K562 (cell line): ENCODE data around the gene DYRK2. TPM values are rescaled to one million over a fixed set of nuclear protein-coding genes. Genes with fewer than 3 reads are reported as not detected.

Source experiments
- ATAC-seq: fragments of 200-7000 bp; cut with Tn5 transposase; 3 replicates; pipeline ENCODE4 v1.9.1; 2020; ENCODE audit warnings: moderate library complexity
- BruUV-seq: library from RNA; stranded (reverse); fragments of 400-500 nt; replicated peaks from 2 replicates; lab custom pipeline; 2021; lab: Mats Ljungman, UMichigan
- CTCF ChIA-PET: fragments of 300-600 bp; formaldehyde crosslinking; extraction: SDS; loops from one replicate; lab custom pipeline; 2021; ENCODE audit warnings: low intra/inter-chr PET ratio; lab: Yijun Ruan, JAX
- POLR2A ChIA-PET: fragments of 300-600, 350-650 bp; sonication (Branson Sonifier 250); formaldehyde crosslinking; extraction: SDS; loops from one replicate; lab custom pipeline; 2021; ENCODE audit warnings: antibody characterized with exemption, inconsistent platforms; lab: Yijun Ruan, JAX
- DNase-seq, 4 experiments: peaks; one replicate each; pipeline versions ENCODE4 v3.0.0 to v3.0.0-alpha.2; 2011 to 2018; ENCODE audit warnings: low spot score in 3 of 4, mixed read lengths in 3 of 4; ENCODE audit errors: extremely low read depth in 1 of 4
- FAIRE-seq: peaks from 2 replicates; lab custom pipeline; 2011; peaks lifted over from hg19 to GRCh38; lab: Jason Lieb, UNC
- H2AFZ ChIP-seq: 2 replicates; pipeline ENCODE4 v1.6.0; 2011; ENCODE audit warnings: low read depth, low read length, control low read depth, inconsistent platforms
- H3K27ac ChIP-seq: fragments of 200-600 bp; 3 replicates; pipeline ENCODE4 v1.8.0; 2011; ENCODE audit warnings: low read depth, mild to moderate bottlenecking, control low read depth, inconsistent platforms, low read length, moderate library complexity, mixed read lengths; ENCODE audit errors: extremely low read depth
- H3K27me3 ChIP-seq, 2 experiments: fragments of 300-600 bp in 1 of 2; 2 replicates in 1 of 2; 3 replicates in 1 of 2; pipeline versions ENCODE4 v1.6.0 to v1.8.0; 2011; ENCODE audit warnings: inconsistent platforms in 2 of 2, low read length in 2 of 2, mild to moderate bottlenecking in 1 of 2, mixed read lengths in 1 of 2, moderate library complexity in 1 of 2; ENCODE audit not compliant: control insufficient read depth in 2 of 2, insufficient read depth in 2 of 2
- H3K36me3 ChIP-seq: fragments of 300-600 bp; 3 replicates; pipeline ENCODE4 v1.8.0; 2011; ENCODE audit warnings: mild to moderate bottlenecking, low read length, inconsistent platforms; ENCODE audit not compliant: control insufficient read depth, insufficient read depth
- H3K4me1 ChIP-seq, 2 experiments: fragments of 200-600 bp in 1 of 2; replicated peaks in 1 of 2; 2 replicates in 1 of 2; 3 replicates in 1 of 2; pipeline versions ENCODE4 v1.5.1 to v1.8.0; 2011; ENCODE audit warnings: inconsistent platforms in 2 of 2, low read length in 2 of 2, mild to moderate bottlenecking in 1 of 2, mixed read lengths in 1 of 2, moderate library complexity in 1 of 2; ENCODE audit not compliant: control insufficient read depth in 2 of 2, insufficient read depth in 2 of 2
- H3K4me2 ChIP-seq: 2 replicates; pipeline ENCODE4 v1.6.1; 2011; ENCODE audit warnings: low read length, control low read depth, inconsistent platforms, mixed read lengths; ENCODE audit not compliant: insufficient read depth
- H3K4me3 ChIP-seq: fragments of 200-600 bp; sonication (generic), shearing (Covaris generic); 2 replicates; pipeline ENCODE4 v1.5.1; 2016; ENCODE audit warnings: control low read depth, inconsistent platforms
- H3K79me2 ChIP-seq: fragments of 200-600 bp; 3 replicates; pipeline ENCODE4 v1.8.0; 2011; ENCODE audit warnings: low read length, inconsistent platforms; ENCODE audit not compliant: control insufficient read depth, insufficient read depth
- H3K9ac ChIP-seq, 2 experiments: 2 replicates each; pipeline versions ENCODE4 v1.6.0 to v1.6.1; 2011; ENCODE audit warnings: low read depth in 2 of 2, low read length in 2 of 2, control low read depth in 1 of 2, inconsistent platforms in 1 of 2, mild to moderate bottlenecking in 1 of 2, mixed read lengths in 1 of 2; ENCODE audit not compliant: insufficient read depth in 1 of 2
- H3K9me1 ChIP-seq: one replicate; pipeline ENCODE4 v1.6.0; 2011; ENCODE audit warnings: inconsistent platforms, mild to moderate bottlenecking, low read length, moderate library complexity; ENCODE audit not compliant: control insufficient read depth, insufficient read depth
- H3K9me3 ChIP-seq: replicated peaks from 2 replicates; pipeline ENCODE4 v1.5.1; 2011; ENCODE audit warnings: low read depth, low read length, inconsistent platforms; ENCODE audit not compliant: control insufficient read depth, insufficient read depth
- H4K20me1 ChIP-seq: replicated peaks from 2 replicates; pipeline ENCODE4 v1.6.1; 2011; ENCODE audit warnings: low read length, inconsistent platforms, mixed read lengths; ENCODE audit not compliant: control insufficient read depth, insufficient read depth
- CBX5 ChIP-seq: IDR thresholded peaks from 2 replicates; pipeline ENCODE4 v1.6.1; 2014; ENCODE audit warnings: low read depth, borderline replicate concordance
- EP400 ChIP-seq: fragments of 450-650 bp; IDR thresholded peaks from 2 replicates; pipeline ENCODE4 v1.6.1; 2017; ENCODE audit warnings: antibody characterized with exemption, mild to moderate bottlenecking, moderate library complexity
- ETV6 ChIP-seq, 3 experiments: fragments of 150-350 bp in 1 of 3; sonication (generic) in 1 of 3; formaldehyde crosslinking in 1 of 3; IDR thresholded peaks; 2 replicates each; pipeline versions ENCODE4 v1.6.1 to v1.8.0; 2014 to 2022; ENCODE audit warnings: borderline replicate concordance in 2 of 3, low read depth in 2 of 3, antibody characterized with exemption in 1 of 3, low read length in 1 of 3, mild to moderate bottlenecking in 1 of 3, missing genetic modification reagents in 1 of 3
- FOXM1 ChIP-seq, 2 experiments: fragments of 450-650 bp in 1 of 2; sonication (generic) in 1 of 2; formaldehyde crosslinking in 1 of 2; IDR thresholded peaks; 2 replicates each; pipeline versions ENCODE4 v1.6.1 to v1.9.0; 2017 to 2022; ENCODE audit warnings: low read depth in 2 of 2, mild to moderate bottlenecking in 2 of 2, missing genetic modification reagents in 1 of 2, moderate library complexity in 1 of 2
- NFIC ChIP-seq: fragments of 450-650 bp; IDR thresholded peaks from 2 replicates; pipeline ENCODE4 v1.6.1; 2017; ENCODE audit warnings: mild to moderate bottlenecking, inconsistent platforms
- POLR2A ChIP-seq: fragments of 450-650 bp; conservative IDR thresholded peaks from 2 replicates; pipeline ENCODE4 v1.6.1; 2016
- TFAM ChIP-seq: fragments of 250-450 bp; sonication (Bioruptor Pico); conservative IDR thresholded peaks from 2 replicates; pipeline ENCODE4 v1.5.0; 2021; ENCODE audit warnings: mild to moderate bottlenecking, moderate library complexity
- ZBED1 ChIP-seq: IDR thresholded peaks from 2 replicates; pipeline ENCODE4 v1.6.1; 2014
- WGBS: fragments of 100-300 bp; shearing (Covaris generic); methylation state at CpG from one replicate; pipeline ENCODE4 v1.1.6; 2016; ENCODE audit warnings: low coverage, mixed read lengths; ENCODE audit not compliant: insufficient coverage; ENCODE audit errors: missing lambda C conversion rate; 5-methylcytosine and 5-hydroxymethylcytosine counted together
- in situ Hi-C: fragments of 300-500 bp; cut with MboI; formaldehyde crosslinking; loops from 4 replicates; pipeline ENCODE4 v1.15.0; 2018; ENCODE audit warnings: inconsistent platforms, mixed read lengths
- intact Hi-C: fragments of 100-400 bp; cut with micrococcal nuclease; formaldehyde crosslinking; loops from 2 replicates; pipeline ENCODE4 v1.14.2; 2022
- polyA plus RNA-seq, 8 experiments: library from polyadenylated mRNA; depleted of rRNA in 4 of 8; stranded (reverse) in 5 of 8; unstranded in 3 of 8; fragments of >200 nt; fragmentation: Nextera tagmentation in 2 of 8; fragmentation: Illumina TruSeq in 1 of 8; extraction: Ambion mirVana in 2 of 8; extraction: Trizol in 1 of 8; gene quantifications; 2 replicates each; pipeline versions ENCODE4 v1.2.1 to v1.2.3, GENCODE V29; 2011 to 2014; ENCODE audit warnings: inconsistent platforms in 1 of 8, missing spikeins in 1 of 8
- total RNA-seq, 7 experiments: library from RNA; depleted of rRNA in 6 of 7; stranded (reverse); fragments of >200 nt in 6 of 7; fragmentation: Illumina TruSeq in 2 of 7; extraction: Trizol in 2 of 7; gene quantifications; 2 replicates each; pipeline versions ENCODE4 v1.2.1 to v1.2.3, GENCODE V29; 2011 to 2021; ENCODE audit warnings: low replicate concordance in 1 of 7
- TF ChIP-seq, protein P1 (sequence below): fragments of 200-400 bp; formaldehyde crosslinking; IDR thresholded peaks from 2 replicates; pipeline ENCODE4 v1.6.1; 2017; ENCODE audit warnings: mild to moderate bottlenecking, low read depth, low read length, moderate library complexity
- TF ChIP-seq, protein P2 (sequence below): sonication (generic); formaldehyde crosslinking; IDR thresholded peaks from 2 replicates; pipeline ENCODE4 v1.8.0; 2022; ENCODE audit warnings: mild to moderate bottlenecking, missing genetic modification reagents
- TF ChIP-seq, protein P3 (sequence below): fragments of 450-650 bp; conservative IDR thresholded peaks from 2 replicates; pipeline ENCODE4 v1.6.1; 2016; ENCODE audit warnings: missing genetic modification characterization, low read depth, mild to moderate bottlenecking, control low read depth, missing compliant biosample characterization
- TF ChIP-seq, protein P4 (sequence below), 2 experiments: fragments of 450-650 bp in 1 of 2; IDR thresholded peaks; 2 replicates each; pipeline ENCODE4 v1.6.1; 2011 to 2017; ENCODE audit warnings: low read depth in 2 of 2, antibody characterized with exemption in 1 of 2, borderline replicate concordance in 1 of 2, low read length in 1 of 2, mild to moderate bottlenecking in 1 of 2, mixed read lengths in 1 of 2; ENCODE audit not compliant: control insufficient read depth in 1 of 2

The DYRK2 gene
- total and polyA plus RNA-seq, 9 of the 15 experiments (the other 6 are each of a cell fraction or from before 2014, with no cell fraction given): 1.7 to 15.4 (median 8.4) TPM

DNA sequence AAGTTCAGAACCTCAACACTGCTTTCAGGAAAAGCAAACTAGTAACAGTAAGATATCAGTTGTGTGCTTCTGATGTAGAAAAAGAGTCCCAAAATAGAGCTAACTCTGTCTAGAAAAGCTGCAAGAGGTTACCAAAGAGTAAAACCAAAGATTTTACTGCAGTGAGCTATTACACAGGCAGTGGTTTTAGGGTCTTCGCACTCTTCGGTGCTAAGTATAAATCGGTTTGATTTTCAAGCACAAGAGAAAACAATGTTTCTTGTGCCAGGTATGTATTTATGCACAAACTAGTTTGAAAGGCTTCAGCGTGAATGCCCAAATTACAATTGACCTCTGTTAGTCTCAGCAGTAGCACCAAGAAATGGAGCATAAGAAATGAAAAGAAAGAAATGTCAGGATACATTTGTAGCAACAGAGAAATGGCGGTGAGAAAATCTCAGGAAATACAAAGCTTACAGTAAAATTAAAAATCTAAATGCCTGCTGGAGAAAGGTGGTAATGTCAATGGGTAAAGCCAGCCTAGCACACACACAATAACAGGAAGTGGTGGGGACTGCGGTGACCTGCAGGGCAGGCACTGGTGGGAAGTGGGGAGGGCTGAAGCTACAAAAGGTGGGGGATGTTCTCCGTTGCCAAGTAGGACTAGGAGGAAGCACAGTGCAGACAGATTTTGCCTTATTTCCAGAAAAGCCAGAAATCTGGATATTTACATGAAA, 18.0 kb upstream of the DYRK2 start (continued):
- TF ChIP-seq, protein P1, sequence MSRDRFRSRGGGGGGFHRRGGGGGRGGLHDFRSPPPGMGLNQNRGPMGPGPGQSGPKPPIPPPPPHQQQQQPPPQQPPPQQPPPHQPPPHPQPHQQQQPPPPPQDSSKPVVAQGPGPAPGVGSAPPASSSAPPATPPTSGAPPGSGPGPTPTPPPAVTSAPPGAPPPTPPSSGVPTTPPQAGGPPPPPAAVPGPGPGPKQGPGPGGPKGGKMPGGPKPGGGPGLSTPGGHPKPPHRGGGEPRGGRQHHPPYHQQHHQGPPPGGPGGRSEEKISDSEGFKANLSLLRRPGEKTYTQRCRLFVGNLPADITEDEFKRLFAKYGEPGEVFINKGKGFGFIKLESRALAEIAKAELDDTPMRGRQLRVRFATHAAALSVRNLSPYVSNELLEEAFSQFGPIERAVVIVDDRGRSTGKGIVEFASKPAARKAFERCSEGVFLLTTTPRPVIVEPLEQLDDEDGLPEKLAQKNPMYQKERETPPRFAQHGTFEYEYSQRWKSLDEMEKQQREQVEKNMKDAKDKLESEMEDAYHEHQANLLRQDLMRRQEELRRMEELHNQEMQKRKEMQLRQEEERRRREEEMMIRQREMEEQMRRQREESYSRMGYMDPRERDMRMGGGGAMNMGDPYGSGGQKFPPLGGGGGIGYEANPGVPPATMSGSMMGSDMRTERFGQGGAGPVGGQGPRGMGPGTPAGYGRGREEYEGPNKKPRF: no peak
- TF ChIP-seq FOXM1 (IDR thresholded peaks at IDR 0.05; ENCODE audit: low read depth) (no peak), FOXM1 (CRISPR knock-in tag; IDR thresholded peaks at IDR 0.05; ENCODE audit: low read depth) (no peak), ETV6 (IDR thresholded peaks at IDR 0.05; ENCODE audit: borderline replicate concordance in 1 of 2, low read depth in 2 of 2, low read length in 1 of 2) (0 out of 4 replicates have a peak, but pooled peaks of 1 of the 2 experiments have one; percentile 52), ETV6 (CRISPR knock-in tag; IDR thresholded peaks at IDR 0.05; ENCODE audit: borderline replicate concordance) (no peak), NFIC (no peak), ZBED1 (no peak)

DNA sequence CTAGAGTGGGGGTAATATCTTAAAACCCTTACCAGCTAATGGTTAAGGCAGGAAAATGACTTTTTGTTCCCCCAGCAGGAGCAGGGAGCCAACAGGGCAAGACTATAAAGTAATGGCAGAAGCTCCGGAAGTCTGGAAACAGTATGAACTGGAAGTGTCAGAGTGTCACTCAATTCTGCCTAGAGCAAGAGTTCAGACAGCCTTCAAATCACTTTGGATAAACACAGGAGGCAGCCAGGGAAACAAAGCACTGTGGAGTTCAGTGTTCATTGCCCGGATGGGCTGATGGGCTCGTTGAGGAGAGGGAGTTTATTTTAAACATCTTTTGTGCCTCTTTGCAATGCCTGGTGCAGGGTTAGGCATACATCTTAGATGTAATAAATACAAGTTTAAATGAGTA, 16.5 kb upstream of the DYRK2 start:
- BruUV-seq: no TSS peak
- ChIA-PET CTCF (no interaction called here), POLR2A (no interaction called here)
- DNase-seq: no peak
- Histone ChIP-seq H3K4me2 (no peak overlapping the region), H3K27ac (no peak overlapping the region), H3K27me3 (no peaks in the 10 kb centered on the region), H3K36me3 (no peaks in the 10 kb centered on the region), H3K79me2 (no peaks in the 10 kb centered on the region), H4K20me1 (no peaks in the 10 kb centered on the region), H3K4me1 (no peaks in the 10 kb centered on the region; a peak in 1 of 5 replicates), H2AFZ (no peak overlapping the region), H3K4me3 (no peak overlapping the region), H3K9me1 (no peaks in the 10 kb centered on the region), H3K9ac (no peak overlapping the region), H3K9me3 (no peaks in the 10 kb centered on the region)
- no peak for ATAC-seq
- no peak for FAIRE-seq
- intact Hi-C loops (no loop called here), in situ Hi-C loops (no loop called here)
- WGBS: 8% methylated on average over 3 of the region's 3 CpGs
- TF ChIP-seq POLR2A (no peak), CBX5 (no peak), TFAM (CRISPR knock-in tag) (no peak), EP400 (no peak)
- TF ChIP-seq, protein P2, sequence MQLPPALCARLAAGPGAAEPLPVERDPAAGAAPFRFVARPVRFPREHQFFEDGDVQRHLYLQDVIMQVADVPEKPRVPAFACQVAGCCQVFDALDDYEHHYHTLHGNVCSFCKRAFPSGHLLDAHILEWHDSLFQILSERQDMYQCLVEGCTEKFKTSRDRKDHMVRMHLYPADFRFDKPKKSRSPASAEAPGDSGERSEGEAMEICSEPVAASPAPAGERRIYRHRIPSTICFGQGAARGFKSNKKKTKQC (CRISPR knock-in tag): no peak
- TF ChIP-seq, protein P3, sequence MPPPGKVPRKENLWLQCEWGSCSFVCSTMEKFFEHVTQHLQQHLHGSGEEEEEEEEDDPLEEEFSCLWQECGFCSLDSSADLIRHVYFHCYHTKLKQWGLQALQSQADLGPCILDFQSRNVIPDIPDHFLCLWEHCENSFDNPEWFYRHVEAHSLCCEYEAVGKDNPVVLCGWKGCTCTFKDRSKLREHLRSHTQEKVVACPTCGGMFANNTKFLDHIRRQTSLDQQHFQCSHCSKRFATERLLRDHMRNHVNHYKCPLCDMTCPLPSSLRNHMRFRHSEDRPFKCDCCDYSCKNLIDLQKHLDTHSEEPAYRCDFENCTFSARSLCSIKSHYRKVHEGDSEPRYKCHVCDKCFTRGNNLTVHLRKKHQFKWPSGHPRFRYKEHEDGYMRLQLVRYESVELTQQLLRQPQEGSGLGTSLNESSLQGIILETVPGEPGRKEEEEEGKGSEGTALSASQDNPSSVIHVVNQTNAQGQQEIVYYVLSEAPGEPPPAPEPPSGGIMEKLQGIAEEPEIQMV: no peak
- TF ChIP-seq, protein P4, sequence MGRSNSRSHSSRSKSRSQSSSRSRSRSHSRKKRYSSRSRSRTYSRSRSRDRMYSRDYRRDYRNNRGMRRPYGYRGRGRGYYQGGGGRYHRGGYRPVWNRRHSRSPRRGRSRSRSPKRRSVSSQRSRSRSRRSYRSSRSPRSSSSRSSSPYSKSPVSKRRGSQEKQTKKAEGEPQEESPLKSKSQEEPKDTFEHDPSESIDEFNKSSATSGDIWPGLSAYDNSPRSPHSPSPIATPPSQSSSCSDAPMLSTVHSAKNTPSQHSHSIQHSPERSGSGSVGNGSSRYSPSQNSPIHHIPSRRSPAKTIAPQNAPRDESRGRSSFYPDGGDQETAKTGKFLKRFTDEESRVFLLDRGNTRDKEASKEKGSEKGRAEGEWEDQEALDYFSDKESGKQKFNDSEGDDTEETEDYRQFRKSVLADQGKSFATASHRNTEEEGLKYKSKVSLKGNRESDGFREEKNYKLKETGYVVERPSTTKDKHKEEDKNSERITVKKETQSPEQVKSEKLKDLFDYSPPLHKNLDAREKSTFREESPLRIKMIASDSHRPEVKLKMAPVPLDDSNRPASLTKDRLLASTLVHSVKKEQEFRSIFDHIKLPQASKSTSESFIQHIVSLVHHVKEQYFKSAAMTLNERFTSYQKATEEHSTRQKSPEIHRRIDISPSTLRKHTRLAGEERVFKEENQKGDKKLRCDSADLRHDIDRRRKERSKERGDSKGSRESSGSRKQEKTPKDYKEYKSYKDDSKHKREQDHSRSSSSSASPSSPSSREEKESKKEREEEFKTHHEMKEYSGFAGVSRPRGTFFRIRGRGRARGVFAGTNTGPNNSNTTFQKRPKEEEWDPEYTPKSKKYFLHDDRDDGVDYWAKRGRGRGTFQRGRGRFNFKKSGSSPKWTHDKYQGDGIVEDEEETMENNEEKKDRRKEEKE (IDR thresholded peaks at IDR 0.05; ENCODE audit: borderline replicate concordance in 1 of 2, control insufficient read depth in 1 of 2, low read depth in 2 of 2, low read length in 1 of 2): no peak
